ENCODE data around the gene TMOD2.

- TF ChIP-seq CBX8 (IDR thresholded peaks at IDR 0.05; ENCODE audit: borderline replicate concordance, low read depth, low read length) = no peak
- no peak for TF ChIP-seq CTCF (IDR thresholded peaks at IDR 0.05; ENCODE audit: control extremely low read depth in 1 of 3, insufficient read depth in 1 of 3, low read depth in 1 of 3, low read length in 3 of 3)
- TF ChIP-seq POLR2A (IDR thresholded peaks at IDR 0.05; ENCODE audit: control extremely low read depth in 1 of 2, low read depth in 2 of 2, low read length in 2 of 2) = no peak
- TF ChIP-seq RAD21 (IDR thresholded peaks at IDR 0.05 in 1 of 2, conservative IDR thresholded peaks at IDR 0.05 in 1 of 2; ENCODE audit: low read depth in 2 of 2, low read length in 2 of 2) = no peak
- no peak for TF ChIP-seq JUN (IDR thresholded peaks at IDR 0.05; ENCODE audit: low read depth, low read length)
- TF ChIP-seq SIX5 (IDR thresholded peaks at IDR 0.05; ENCODE audit: low read depth, low read length) = no peak
- TF ChIP-seq RFX5 (IDR thresholded peaks at IDR 0.05; ENCODE audit: borderline replicate concordance, low read depth, low read length) = no peak
- TF ChIP-seq SIN3A (conservative IDR thresholded peaks at IDR 0.05 in 1 of 2, IDR thresholded peaks at IDR 0.05 in 1 of 2; ENCODE audit: low read depth in 1 of 2, low read length in 2 of 2) = no peak
- no peak for TF ChIP-seq SP2 (IDR thresholded peaks at IDR 0.05; ENCODE audit: low read length)
- no peak for TF ChIP-seq POLR2AphosphoS5 (IDR thresholded peaks at IDR 0.05; ENCODE audit: low read depth, low read length)
- TF ChIP-seq RXRA (IDR thresholded peaks at IDR 0.05; ENCODE audit: insufficient read depth, low read depth, low read length) = no peak
- no peak for TF ChIP-seq EP300 (IDR thresholded peaks at IDR 0.05; ENCODE audit: borderline replicate concordance in 1 of 2, low read depth in 2 of 2, low read length in 2 of 2)
- no peak for TF ChIP-seq CHD1 (IDR thresholded peaks at IDR 0.05; ENCODE audit: low read depth, low read length)
- no peak for TF ChIP-seq SRF (IDR thresholded peaks at IDR 0.05; ENCODE audit: low read depth, low read length)
Measured at GRCh38 chr15:51803965-51804364, 52.6 kb downstream of the TMOD2 start.

All from H1 (cell line).